ENCODE measurements around the gene SNX25. TPM values are rescaled to one million over a fixed set of nuclear protein-coding genes. Genes with fewer than 3 reads are reported as not detected.

The SNX25 gene
- total RNA-seq, 1 donor from 2014 or later = 20.4 TPM

GRCh38 chr4:185257694-185258093 lies 48.3 kb downstream of the SNX25 start:
- intact Hi-C loops (cut with micrococcal nuclease) = loop anchor here (5.0 kb wide), 1 partner anchor 60 kb away; no protein-coding TSS in a partner anchor

- intact Hi-C loops (cut with micrococcal nuclease) = loop anchor here (5.0 kb wide), 1 partner anchor 59 kb away; no protein-coding TSS in a partner anchor
Observed at GRCh38 chr4:185258741-185259140, 49.3 kb downstream of the SNX25 start.

GRCh38 chr4:185259719-185260118 lies 50.3 kb downstream of the SNX25 start:
- intact Hi-C loops (cut with micrococcal nuclease) = loop anchor here (5.0 kb wide), 1 partner anchor 58 kb away; no protein-coding TSS in a partner anchor

GRCh38 chr4:185261946-185262345 lies 52.5 kb downstream of the SNX25 start:
- intact Hi-C loops (cut with micrococcal nuclease) = no loop called here

- intact Hi-C loops (cut with micrococcal nuclease) = no loop called here
Observed at GRCh38 chr4:185263419-185263818, 54.0 kb downstream of the SNX25 start.

- intact Hi-C loops (cut with micrococcal nuclease) = no loop called here
Observed at GRCh38 chr4:185265942-185266341, 56.5 kb downstream of the SNX25 start.

GRCh38 chr4:185269286-185269685 lies 59.9 kb downstream of the SNX25 start:
- intact Hi-C loops (cut with micrococcal nuclease) = no loop called here

GRCh38 chr4:185270037-185270436 lies 60.6 kb downstream of the SNX25 start:
- intact Hi-C loops (cut with micrococcal nuclease) = no loop called here

GRCh38 chr4:185270885-185271284 lies 61.5 kb downstream of the SNX25 start:
- intact Hi-C loops (cut with micrococcal nuclease) = no loop called here

GRCh38 chr4:185272245-185272644 lies 62.8 kb downstream of the SNX25 start:
- intact Hi-C loops (cut with micrococcal nuclease) = no loop called here

GRCh38 chr4:185275501-185275900 lies 66.1 kb downstream of the SNX25 start:
- intact Hi-C loops (cut with micrococcal nuclease) = no loop called here

- intact Hi-C loops (cut with micrococcal nuclease) = no loop called here
Observed at GRCh38 chr4:185276036-185276435, 66.6 kb downstream of the SNX25 start.

- intact Hi-C loops (cut with micrococcal nuclease) = no loop called here
Observed at GRCh38 chr4:185278716-185279115, 69.3 kb downstream of the SNX25 start.

GRCh38 chr4:185280608-185281007 lies 71.2 kb downstream of the SNX25 start:
- intact Hi-C loops (cut with micrococcal nuclease) = no loop called here

- intact Hi-C loops (cut with micrococcal nuclease) = no loop called here
Observed at GRCh38 chr4:185282968-185283367, 73.6 kb downstream of the SNX25 start.

- intact Hi-C loops (cut with micrococcal nuclease) = no loop called here
Observed at GRCh38 chr4:185283723-185284122, 74.3 kb downstream of the SNX25 start.

- intact Hi-C loops (cut with micrococcal nuclease) = no loop called here
Observed at GRCh38 chr4:185285632-185286393, 76.4 kb downstream of the SNX25 start.

- intact Hi-C loops (cut with micrococcal nuclease) = no loop called here
Observed at GRCh38 chr4:185286571-185286970, 77.2 kb downstream of the SNX25 start.

GRCh38 chr4:185287031-185287430 lies 77.6 kb downstream of the SNX25 start:
- intact Hi-C loops (cut with micrococcal nuclease) = no loop called here

GRCh38 chr4:185290018-185290607 lies 80.7 kb downstream of the SNX25 start:
- intact Hi-C loops (cut with micrococcal nuclease) = no loop called here

- intact Hi-C loops (cut with micrococcal nuclease) = no loop called here
Observed at GRCh38 chr4:185290656-185291055, 81.3 kb downstream of the SNX25 start.

- intact Hi-C loops (cut with micrococcal nuclease) = no loop called here
Observed at GRCh38 chr4:185293202-185293601, 83.8 kb downstream of the SNX25 start.

Data from T-helper 1 cell treated with Interleukin-12 subunit alpha and Interleukin-12 subunit beta and Interleukin-4 antibody, amounts not matched to agents 30 ng/mL and 1 ng/mL, for 36 hours (primary cell).